ENCODE measurements around the gene TMEM163. TPM values are rescaled to one million over a fixed set of nuclear protein-coding genes. Genes with fewer than 3 reads are reported as not detected.
"Not testable (repeated sequence)": the region's sequence is repeated elsewhere in the genome, so short reads cannot be mapped to it uniquely, and the experiment has no call there.

TMEM163 gene
- total RNA-seq, 1 donor from 2014 or later = 0.34 TPM

- no peak for DNase-seq
Measured at GRCh38 chr2:134479696-134480330, 239.0 kb downstream of the TMEM163 start.

GRCh38 chr2:134476982-134477381 is 241.8 kb downstream of the TMEM163 start:
- DNase-seq = not testable (repeated sequence)

GRCh38 chr2:134470561-134471168 is 248.1 kb downstream of the TMEM163 start:
- DNase-seq = no peak

- no peak for DNase-seq
Measured at GRCh38 chr2:134469516-134470115, 249.2 kb downstream of the TMEM163 start.

GRCh38 chr2:134468776-134469175 is 250.0 kb downstream of the TMEM163 start:
- DNase-seq = no peak

- no peak for DNase-seq
Measured at GRCh38 chr2:134468164-134468563, 250.6 kb downstream of the TMEM163 start.

GRCh38 chr2:134466141-134466540 is 252.7 kb downstream of the TMEM163 start:
- peak; percentile 66 for DNase-seq

- DNase-seq = no peak
Measured at GRCh38 chr2:134465228-134466105, 253.3 kb downstream of the TMEM163 start.

GRCh38 chr2:134463699-134464022 is 255.1 kb downstream of the TMEM163 start:
- DNase-seq = no peak

GRCh38 chr2:134462791-134463698 is 255.8 kb downstream of the TMEM163 start:
- no peak for DNase-seq

- no peak for DNase-seq
Measured at GRCh38 chr2:134462275-134462674, 256.5 kb downstream of the TMEM163 start.

GRCh38 chr2:134461511-134461910 is 257.3 kb downstream of the TMEM163 start:
- DNase-seq = no peak

GRCh38 chr2:134460583-134460998 is 258.2 kb downstream of the TMEM163 start:
- peak; percentile 81 for DNase-seq

GRCh38 chr2:134459706-134460406 is 258.9 kb downstream of the TMEM163 start:
- DNase-seq = no peak

- no peak for DNase-seq
Measured at GRCh38 chr2:134458950-134459349, 259.9 kb downstream of the TMEM163 start.

- DNase-seq = no peak
Measured at GRCh38 chr2:134458473-134458853, 260.3 kb downstream of the TMEM163 start.

- peak; percentile 29 for DNase-seq
Measured at GRCh38 chr2:134457765-134458472, 260.9 kb downstream of the TMEM163 start.

- no peak for DNase-seq
Measured at GRCh38 chr2:134457353-134457752, 261.4 kb downstream of the TMEM163 start.

- DNase-seq = no peak
Measured at GRCh38 chr2:134455426-134455825, 263.4 kb downstream of the TMEM163 start.

GRCh38 chr2:134454931-134455330 is 263.9 kb downstream of the TMEM163 start:
- no peak for DNase-seq

GRCh38 chr2:134454426-134454825 is 264.4 kb downstream of the TMEM163 start:
- DNase-seq = no peak

Data from dermis blood vessel endothelial cell (primary cell).